GM23338 (cell line): Measurements from ENCODE around the gene FAM120AOS. TPM values are rescaled to one million over a fixed set of nuclear protein-coding genes. Genes with fewer than 3 reads are reported as not detected.

Experiments used
- ATAC-seq: fragments of 200-7000 bp; cut with Tn5 transposase; 3 replicates; pipeline ENCODE4 v1.9.1; 2020
- DNase-seq: peaks from one replicate; pipeline ENCODE4 v3.0.0-alpha.2; 2015; ENCODE audit warnings: low spot score
- H2AFZ ChIP-seq: fragments of 200-600 bp; sonication (generic); 2 replicates; pipeline ENCODE4 v1.8.0; 2016; ENCODE audit warnings: antibody characterized with exemption, mild to moderate bottlenecking, moderate library complexity
- H3F3A ChIP-seq: fragments of 200-600 bp; sonication (generic); replicated peaks from 2 replicates; pipeline ENCODE4 v1.8.0; 2017; ENCODE audit warnings: antibody characterized with exemption, mixed run types, low read depth
- H3K27ac ChIP-seq: fragments of 200-600 bp; sonication (generic); 2 replicates; pipeline ENCODE4 v1.6.1; 2016; ENCODE audit warnings: low read depth
- H3K27me3 ChIP-seq: fragments of 200-600 bp; sonication (generic); 2 replicates; pipeline ENCODE4 v1.8.0; 2016; ENCODE audit warnings: mild to moderate bottlenecking, mixed run types, moderate library complexity; ENCODE audit not compliant: insufficient read depth
- H3K36me3 ChIP-seq: fragments of 200-600 bp; sonication (generic); 2 replicates; pipeline ENCODE4 v1.8.0; 2016; ENCODE audit warnings: mild to moderate bottlenecking; ENCODE audit not compliant: insufficient read depth
- H3K4me1 ChIP-seq: fragments of 200-600 bp; sonication (generic); 2 replicates; pipeline ENCODE4 v1.8.0; 2016; ENCODE audit warnings: mild to moderate bottlenecking, moderate library complexity; ENCODE audit not compliant: insufficient read depth
- H3K4me2 ChIP-seq: fragments of 200-600 bp; sonication (generic); 2 replicates; pipeline ENCODE4 v1.7.1; 2017; ENCODE audit warnings: mixed run types
- H3K4me3 ChIP-seq: fragments of 200-600 bp; sonication (generic); 2 replicates; pipeline ENCODE4 v1.6.1; 2016; ENCODE audit warnings: mixed run types
- H3K79me2 ChIP-seq: fragments of 200-600 bp; sonication (generic); replicated peaks from 2 replicates; pipeline ENCODE4 v1.8.0; 2017; ENCODE audit warnings: mild to moderate bottlenecking; ENCODE audit not compliant: insufficient read depth
- H3K9me2 ChIP-seq: fragments of 200-600 bp; sonication (generic); 2 replicates; pipeline ENCODE4 v1.8.0; 2017; ENCODE audit not compliant: insufficient read depth
- H4K20me1 ChIP-seq: fragments of 200-600 bp; sonication (generic); replicated peaks from 2 replicates; pipeline ENCODE4 v1.8.0; 2017; ENCODE audit warnings: mild to moderate bottlenecking; ENCODE audit not compliant: insufficient read depth
- H3K27ac Mint-ChIP-seq: 2 replicates; pipeline ENCODE4 v1.8.0; 2020; ENCODE audit warnings: inconsistent platforms, mild to moderate bottlenecking, moderate library complexity, mixed read lengths
- H3K27me3 Mint-ChIP-seq: 3 replicates; pipeline ENCODE4 v1.8.0; 2022; ENCODE audit warnings: low read depth, mild to moderate bottlenecking, moderate library complexity, mixed read lengths, inconsistent platforms; ENCODE audit not compliant: insufficient read depth, poor library complexity
- H3K36me3 Mint-ChIP-seq: 3 replicates; pipeline ENCODE4 v1.8.0; 2021; ENCODE audit warnings: low read depth, mild to moderate bottlenecking, inconsistent platforms, moderate library complexity, mixed read lengths
- H3K4me1 Mint-ChIP-seq: 3 replicates; pipeline ENCODE4 v1.8.0; 2020; ENCODE audit warnings: mild to moderate bottlenecking, inconsistent platforms, mixed read lengths
- H3K4me3 Mint-ChIP-seq: 3 replicates; pipeline ENCODE4 v1.8.0; 2021; ENCODE audit warnings: moderate library complexity, mild to moderate bottlenecking, inconsistent platforms, mixed read lengths
- H3K9me3 Mint-ChIP-seq: 3 replicates; pipeline ENCODE4 v1.8.0; 2020; ENCODE audit warnings: moderate library complexity, mild to moderate bottlenecking, inconsistent platforms, mixed read lengths
- CREB1 ChIP-seq: fragments of 250-450 bp; sonication (Bioruptor Pico); IDR thresholded peaks from 2 replicates; pipeline ENCODE4 v1.5.0; 2020; ENCODE audit warnings: low read depth, mild to moderate bottlenecking, moderate library complexity
- CTCF ChIP-seq, 2 experiments: fragments of 200-600 bp in 1 of 2; sonication (generic) in 1 of 2; conservative IDR thresholded peaks; 2 replicates each; pipeline versions ENCODE4 v1.5.1 to v1.6.1; 2016 to 2017; ENCODE audit warnings: antibody characterized with exemption in 2 of 2, low read depth in 2 of 2, mild to moderate bottlenecking in 2 of 2, moderate library complexity in 1 of 2
- ETS1 ChIP-seq: IDR thresholded peaks from 2 replicates; pipeline ENCODE4 v1.6.1; 2016; ENCODE audit warnings: antibody characterized with exemption
- EZH2phosphoT487 ChIP-seq: fragments of 200-600 bp; sonication (generic); IDR thresholded peaks from one replicate; pipeline ENCODE4 v1.8.1; 2018; ENCODE audit warnings: antibody characterized with exemption; ENCODE audit not compliant: unreplicated experiment
- JUNB ChIP-seq: IDR thresholded peaks from one replicate; pipeline ENCODE4 v1.6.1; 2016; ENCODE audit warnings: antibody characterized with exemption; ENCODE audit not compliant: unreplicated experiment
- NANOG ChIP-seq: IDR thresholded peaks from 2 replicates; pipeline ENCODE4 v1.6.1; 2016; ENCODE audit warnings: antibody characterized with exemption, borderline replicate concordance
- POLR2AphosphoS5 ChIP-seq: IDR thresholded peaks from 2 replicates; pipeline ENCODE4 v1.6.1; 2016; ENCODE audit warnings: antibody characterized with exemption, low read depth
- REST ChIP-seq: IDR thresholded peaks from one replicate; pipeline ENCODE4 v1.6.1; 2018; ENCODE audit warnings: antibody characterized with exemption; ENCODE audit not compliant: unreplicated experiment
- STAT1 ChIP-seq: IDR thresholded peaks from one replicate; pipeline ENCODE4 v1.6.1; 2016; ENCODE audit warnings: antibody characterized with exemption; ENCODE audit not compliant: unreplicated experiment
- ZNF114 ChIP-seq: fragments of 250-450 bp; sonication (Bioruptor Pico); IDR thresholded peaks from 2 replicates; pipeline ENCODE4 v1.5.0; 2020; ENCODE audit warnings: mild to moderate bottlenecking, moderate library complexity
- ZNF331 ChIP-seq: fragments of 250-450 bp; sonication (Bioruptor Pico); IDR thresholded peaks from 2 replicates; pipeline ENCODE4 v1.5.0; 2020; ENCODE audit warnings: low read depth, mild to moderate bottlenecking, moderate library complexity
- ZNF462 ChIP-seq: fragments of 250-450 bp; sonication (Bioruptor Pico); IDR thresholded peaks from 2 replicates; pipeline ENCODE4 v1.5.0; 2020; ENCODE audit warnings: mild to moderate bottlenecking, moderate library complexity
- polyA plus RNA-seq: library from polyadenylated mRNA; unstranded; fragments of >200 nt; fragmentation: Nextera tagmentation; extraction: Ambion mirVana; gene quantifications from 2 replicates; pipeline ENCODE4 v1.2.1, GENCODE V29; 2016
- total RNA-seq: library from RNA; depleted of rRNA; stranded (reverse); fragments of >200 nt; shearing (Covaris generic); gene quantifications from 2 replicates; pipeline ENCODE4 v1.2.3, GENCODE V29; 2014

The FAM120AOS gene
- total and polyA plus RNA-seq, 2 experiments from 2014 or later: 31.5 to 40.4 TPM

GRCh38 chr9:93419023-93419422, 34.4 kb downstream of the FAM120AOS start:
- H3K4me1 Mint-ChIP-seq: no peaks in the 10 kb centered on the region; the same call in 2 of the 3 replicates
- no peaks in the 10 kb centered on the region for H3K9me2 ChIP-seq
- H3K4me3 ChIP-seq: no peak overlapping the region
- peaks cover 5% of the 10 kb centered on the region for H3K27me3 Mint-ChIP-seq
- H3K27ac Mint-ChIP-seq: no peak overlapping the region
- H3K4me2 ChIP-seq: no peak overlapping the region
- H3K36me3 ChIP-seq: no peaks in the 10 kb centered on the region
- H3K79me2 ChIP-seq: no peaks in the 10 kb centered on the region
- ATAC-seq (no peak), DNase-seq (no peak)
- H4K20me1 ChIP-seq: no peaks in the 10 kb centered on the region
- H3K4me1 ChIP-seq: no peaks in the 10 kb centered on the region
- H3K9me3 Mint-ChIP-seq: peaks cover 16% of the 10 kb centered on the region
- no peak overlapping the region for H3K27ac ChIP-seq
- H3K36me3 Mint-ChIP-seq: peaks cover 8% of the 10 kb centered on the region
- H2AFZ ChIP-seq: no peak overlapping the region
- H3K27me3 ChIP-seq: no peaks in the 10 kb centered on the region
- no peak overlapping the region for H3K4me3 Mint-ChIP-seq
- no peaks in the 10 kb centered on the region for H3F3A ChIP-seq
- TF ChIP-seq CTCF (conservative IDR thresholded peaks at IDR 0.05; ENCODE audit: low read depth in 2 of 2) (no peak), ZNF331 (CRISPR knock-in tag) (no peak), EZH2phosphoT487 (no peak), POLR2AphosphoS5 (no peak), ZNF114 (CRISPR knock-in tag) (no peak), STAT1 (no peak), NANOG (no peak), CREB1 (CRISPR knock-in tag) (no peak), JUNB (no peak), ZNF462 (CRISPR knock-in tag) (no peak), REST (no peak), ETS1 (no peak)
